Mesenchymal stem cell (in vitro differentiated cells and primary cell): ENCODE measurements around the gene ARHGAP15.

Source experiments
- DNase-seq: peaks from one replicate; pipeline ENCODE4 v3.0.0-alpha.2; 2013
- H2AFZ ChIP-seq: one replicate; pipeline ENCODE4 v1.6.1; 2013; ENCODE audit warnings: low read depth, mild to moderate bottlenecking, control low read depth, inconsistent platforms, low read length, moderate library complexity
- H2AK5ac ChIP-seq: 2 replicates; pipeline ENCODE4 v1.6.1; 2013; ENCODE audit warnings: low read length, moderate library complexity, mild to moderate bottlenecking, inconsistent platforms; ENCODE audit not compliant: severe bottlenecking
- H2BK120ac ChIP-seq: one replicate; pipeline ENCODE4 v1.6.1; 2013; ENCODE audit warnings: low read depth, mild to moderate bottlenecking, inconsistent platforms, low read length, moderate library complexity
- H2BK12ac ChIP-seq, 2 experiments: one replicate each; pipeline ENCODE4 v1.6.1; 2013; ENCODE audit warnings: inconsistent platforms in 2 of 2, low read length in 2 of 2, mild to moderate bottlenecking in 2 of 2, moderate library complexity in 2 of 2, control low read depth in 1 of 2
- H2BK15ac ChIP-seq: one replicate; pipeline ENCODE4 v1.6.1; 2013; ENCODE audit warnings: mild to moderate bottlenecking, low read depth, inconsistent platforms; ENCODE audit not compliant: poor library complexity, severe bottlenecking
- H2BK5ac ChIP-seq: 2 replicates; pipeline ENCODE4 v1.6.1; 2013; ENCODE audit warnings: low read depth, mild to moderate bottlenecking, low read length, control low read depth, inconsistent platforms; ENCODE audit not compliant: poor library complexity, severe bottlenecking
- H3K14ac ChIP-seq, 2 experiments: one replicate each; pipeline ENCODE4 v1.6.1; 2013; ENCODE audit warnings: inconsistent platforms in 2 of 2, low read length in 2 of 2, control low read depth in 1 of 2, mild to moderate bottlenecking in 1 of 2, moderate library complexity in 1 of 2
- H3K18ac ChIP-seq, 2 experiments: one replicate each; pipeline ENCODE4 v1.6.1; 2013; ENCODE audit warnings: inconsistent platforms in 2 of 2, low read length in 2 of 2, control low read depth in 1 of 2, low read depth in 1 of 2, mild to moderate bottlenecking in 1 of 2
- H3K23ac ChIP-seq, 2 experiments: one replicate each; pipeline ENCODE4 v1.6.1; 2013; ENCODE audit warnings: inconsistent platforms in 2 of 2, low read length in 2 of 2, mild to moderate bottlenecking in 2 of 2, moderate library complexity in 2 of 2, control low read depth in 1 of 2
- H3K27ac ChIP-seq: 2 replicates; pipeline ENCODE4 v1.5.1; 2013; ENCODE audit warnings: mild to moderate bottlenecking, moderate library complexity, low read length, control low read depth, inconsistent platforms; ENCODE audit not compliant: poor library complexity, severe bottlenecking
- H3K27me3 ChIP-seq, 2 experiments: 2 replicates each; pipeline versions ENCODE4 v1.6.1 to v1.7.0; 2013; ENCODE audit warnings: low read length in 2 of 2, mild to moderate bottlenecking in 2 of 2, moderate library complexity in 2 of 2, control low read depth in 1 of 2, inconsistent platforms in 1 of 2; ENCODE audit not compliant: control insufficient read depth in 1 of 2, insufficient read depth in 1 of 2
- H3K36me3 ChIP-seq, 2 experiments: 2 replicates each; pipeline versions ENCODE4 v1.6.1 to v1.7.0; 2013; ENCODE audit warnings: low read length in 2 of 2, control low read depth in 1 of 2, inconsistent platforms in 1 of 2, low read depth in 1 of 2, mild to moderate bottlenecking in 1 of 2; ENCODE audit not compliant: insufficient read depth in 2 of 2, control insufficient read depth in 1 of 2
- H3K4ac ChIP-seq, 2 experiments: one replicate each; pipeline ENCODE4 v1.6.1; 2013; ENCODE audit warnings: inconsistent platforms in 2 of 2, low read length in 2 of 2, mild to moderate bottlenecking in 2 of 2, moderate library complexity in 2 of 2, control low read depth in 1 of 2, low read depth in 1 of 2
- H3K4me1 ChIP-seq: 2 replicates; pipeline ENCODE4 v1.6.1; 2013; ENCODE audit warnings: low read depth, low read length, control low read depth; ENCODE audit not compliant: control insufficient read depth, insufficient read depth
- H3K4me2 ChIP-seq: 2 replicates; pipeline ENCODE4 v1.6.1; 2013; ENCODE audit warnings: low read length, mild to moderate bottlenecking, inconsistent platforms; ENCODE audit not compliant: poor library complexity, severe bottlenecking
- H3K4me3 ChIP-seq, 2 experiments: 2 replicates each; pipeline versions ENCODE4 v1.5.1 to v1.7.0; 2013; ENCODE audit warnings: low read length in 2 of 2, mild to moderate bottlenecking in 2 of 2, control low read depth in 1 of 2, low read depth in 1 of 2; ENCODE audit not compliant: insufficient read depth in 1 of 2
- H3K79me1 ChIP-seq: replicated peaks from 2 replicates; pipeline ENCODE4 v1.6.1; 2013; ENCODE audit warnings: mild to moderate bottlenecking, control low read depth, low read length, inconsistent platforms; ENCODE audit not compliant: poor library complexity, severe bottlenecking
- H3K9ac ChIP-seq: 2 replicates; pipeline ENCODE4 v1.7.0; 2013; ENCODE audit warnings: mild to moderate bottlenecking, low read length, moderate library complexity
- H3K9me3 ChIP-seq: 2 replicates; pipeline ENCODE4 v1.7.0; 2013; ENCODE audit warnings: mild to moderate bottlenecking, low read length; ENCODE audit not compliant: control insufficient read depth
- H4K8ac ChIP-seq: one replicate; pipeline ENCODE4 v1.6.1; 2013; ENCODE audit warnings: inconsistent platforms, mild to moderate bottlenecking, low read length, moderate library complexity
- H4K91ac ChIP-seq: one replicate; pipeline ENCODE4 v1.6.1; 2013; ENCODE audit warnings: mild to moderate bottlenecking, low read length, inconsistent platforms
- WGBS: methylation state at CpG from one replicate; pipeline ENCODE4 v1.1.7; 2013; ENCODE audit warnings: mixed read lengths; 5-methylcytosine and 5-hydroxymethylcytosine counted together

Gene ARHGAP15

DNA sequence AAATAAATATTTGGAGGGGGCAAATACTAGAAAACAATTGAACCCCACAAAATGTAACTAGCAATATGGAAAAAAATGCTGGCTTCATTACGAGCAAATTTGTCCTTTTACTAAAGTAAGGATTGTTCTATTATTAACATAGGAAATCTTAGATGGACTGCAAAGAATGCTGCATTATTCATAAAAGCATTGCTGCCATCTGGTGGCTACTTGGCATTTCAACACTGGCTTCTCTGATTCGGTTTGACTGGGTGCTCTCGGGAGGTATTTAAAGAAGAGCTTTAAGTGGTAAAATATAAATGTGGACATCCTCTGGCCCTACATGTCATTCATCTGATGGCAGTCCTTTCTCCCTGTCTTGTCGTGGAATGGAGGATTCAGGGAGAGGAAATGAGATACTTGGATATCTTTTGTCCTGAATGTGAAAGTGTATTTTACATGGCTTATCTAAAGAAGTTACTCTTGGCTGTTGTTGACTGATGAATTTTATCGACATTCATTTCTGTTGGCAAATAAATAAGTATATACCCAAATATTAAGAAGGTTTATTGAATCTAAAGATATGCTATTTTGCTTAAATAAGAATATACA lies 130.2 kb downstream of the ARHGAP15 start:
- Histone ChIP-seq H2BK120ac (no peak overlapping the region), H3K36me3 (no peaks in the 10 kb centered on the region), H3K4me3 (peak overlapping the region in 1 of 2 experiments; percentile 58), H2BK5ac (no peak overlapping the region), H3K14ac (no peak overlapping the region), H3K18ac (no peak overlapping the region), H3K79me1 (no peaks in the 10 kb centered on the region), H2BK12ac (no peak overlapping the region), H3K4ac (no peak overlapping the region), H2AFZ (no peak overlapping the region), H3K27ac (no peak overlapping the region), H4K91ac (no peak overlapping the region), H3K27me3 (no peaks in the 10 kb centered on the region), H3K4me1 (no peaks in the 10 kb centered on the region), H2AK5ac (no peak overlapping the region), H4K8ac (no peak overlapping the region), H3K23ac (no peak overlapping the region), H3K9ac (peak overlapping the region; percentile 84), H3K9me3 (no peaks in the 10 kb centered on the region), H2BK15ac (no peak overlapping the region), H3K4me2 (no peak overlapping the region)
- 10% methylated on average over 3 of the region's 5 CpGs for WGBS
- DNase-seq, result peak; percentile 69

DNA sequence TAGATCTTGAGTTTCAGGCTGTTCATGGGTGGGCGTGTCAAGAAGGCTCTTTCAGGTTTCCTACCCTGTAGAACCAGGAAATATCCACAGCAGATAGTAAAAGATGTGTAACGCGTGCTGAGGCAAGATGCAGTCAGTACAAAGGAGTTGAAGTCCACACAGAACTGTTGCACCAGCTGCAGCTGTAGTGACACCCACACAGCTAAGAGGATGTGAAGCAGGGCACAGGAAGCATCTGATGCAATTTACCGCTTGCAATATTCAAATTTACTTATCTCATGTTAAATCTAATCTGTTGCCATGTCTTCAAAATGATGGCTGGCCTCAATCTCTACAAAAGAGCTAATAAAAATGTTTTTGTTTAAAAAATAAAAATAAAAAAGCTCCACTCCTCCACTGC lies 132.8 kb downstream of the ARHGAP15 start:
- Histone ChIP-seq H3K14ac (no peak overlapping the region), H3K4ac (no peak overlapping the region), H2BK12ac (no peak overlapping the region), H3K18ac (no peak overlapping the region), H3K27ac (no peak overlapping the region), H4K91ac (no peak overlapping the region), H3K9me3 (no peaks in the 10 kb centered on the region), H2BK15ac (no peak overlapping the region), H3K9ac (no peak overlapping the region), H4K8ac (no peak overlapping the region), H3K4me2 (no peak overlapping the region), H3K4me1 (no peaks in the 10 kb centered on the region), H3K79me1 (no peaks in the 10 kb centered on the region), H3K4me3 (no peak overlapping the region), H3K27me3 (no peaks in the 10 kb centered on the region), H2AFZ (no peak overlapping the region), H2AK5ac (no peak overlapping the region), H3K36me3 (no peaks in the 10 kb centered on the region), H2BK120ac (no peak overlapping the region), H2BK5ac (no peak overlapping the region), H3K23ac (no peak overlapping the region)
- no peak for DNase-seq
- 98% methylated on average over 3 of the region's 4 CpGs for WGBS

DNA sequence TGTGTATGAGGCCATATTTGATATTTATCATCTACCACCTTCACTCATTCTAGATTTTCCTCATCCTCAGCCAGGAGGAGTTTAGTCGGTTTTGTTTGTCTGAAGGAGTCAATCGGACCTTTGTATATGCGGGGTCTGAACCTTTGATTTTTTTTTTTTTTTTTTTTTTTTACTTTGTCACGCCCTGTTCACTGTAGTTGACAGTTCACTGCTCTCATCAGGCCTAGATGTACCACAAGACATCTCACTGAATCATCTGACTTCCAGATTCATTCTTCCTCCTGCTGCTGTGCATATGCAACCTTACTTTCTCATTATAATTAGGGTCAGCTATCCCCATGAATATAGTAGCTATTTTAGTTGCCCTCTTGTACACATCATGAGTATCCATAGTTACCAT lies 133.2 kb downstream of the ARHGAP15 start:
- no peak overlapping the region for H2BK12ac ChIP-seq
- no peak overlapping the region for H3K4me3 ChIP-seq
- H3K4ac ChIP-seq, result no peak overlapping the region
- H4K91ac ChIP-seq, result no peak overlapping the region
- no peak overlapping the region for H4K8ac ChIP-seq
- no peak overlapping the region for H3K23ac ChIP-seq
- no peak overlapping the region for H2BK15ac ChIP-seq
- DNase-seq, result no peak
- H3K18ac ChIP-seq, result no peak overlapping the region
- no peak overlapping the region for H3K14ac ChIP-seq
- no peak overlapping the region for H2BK120ac ChIP-seq
- no peaks in the 10 kb centered on the region for H3K79me1 ChIP-seq
- no peak overlapping the region for H2AFZ ChIP-seq
- H3K9ac ChIP-seq, result no peak overlapping the region
- H2BK5ac ChIP-seq, result no peak overlapping the region
- H3K36me3 ChIP-seq, result no peaks in the 10 kb centered on the region
- WGBS, result 89% methylated on average over 3 of the region's 4 CpGs
- no peaks in the 10 kb centered on the region for H3K4me1 ChIP-seq
- H2AK5ac ChIP-seq, result no peak overlapping the region
- no peak overlapping the region for H3K4me2 ChIP-seq
- H3K27me3 ChIP-seq, result no peaks in the 10 kb centered on the region
- H3K9me3 ChIP-seq, result no peaks in the 10 kb centered on the region
- no peak overlapping the region for H3K27ac ChIP-seq

DNA sequence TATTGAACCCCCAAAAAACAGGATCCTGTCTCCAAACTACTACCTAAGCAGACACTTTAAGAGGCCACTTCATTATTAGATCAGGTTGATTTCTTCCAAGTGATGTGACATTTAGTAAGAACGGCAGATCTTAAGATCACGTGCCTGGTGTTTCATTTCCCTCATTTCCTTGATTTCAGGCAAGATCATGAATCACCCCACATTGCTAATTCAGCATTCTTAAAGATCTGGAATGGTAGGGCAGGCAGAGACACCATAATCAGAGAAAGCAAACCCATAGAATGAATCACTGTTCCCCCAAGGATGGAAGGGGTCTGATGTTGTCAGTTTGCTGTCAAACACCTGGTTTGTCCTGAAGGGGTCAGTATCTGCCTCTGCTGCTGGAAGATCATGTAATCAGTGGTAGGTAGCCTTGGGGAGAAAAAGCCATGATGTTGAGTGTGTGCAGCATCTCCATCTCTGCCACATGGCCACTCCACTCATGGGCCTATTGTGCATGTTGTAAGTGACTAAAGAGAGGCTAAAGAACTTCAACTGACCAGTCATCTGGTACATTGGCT lies 133.9 kb downstream of the ARHGAP15 start:
- no peak overlapping the region for H2AFZ ChIP-seq
- no peaks in the 10 kb centered on the region for H3K27me3 ChIP-seq
- H3K18ac ChIP-seq, result no peak overlapping the region
- no peaks in the 10 kb centered on the region for H3K36me3 ChIP-seq
- H4K91ac ChIP-seq, result no peak overlapping the region
- no peak overlapping the region for H4K8ac ChIP-seq
- no peak overlapping the region for H2AK5ac ChIP-seq
- H3K4me2 ChIP-seq, result no peak overlapping the region
- H3K27ac ChIP-seq, result no peak overlapping the region
- H3K14ac ChIP-seq, result no peak overlapping the region
- H3K79me1 ChIP-seq, result no peaks in the 10 kb centered on the region
- H3K4me3 ChIP-seq, result no peak overlapping the region
- H3K9ac ChIP-seq, result no peak overlapping the region
- no peaks in the 10 kb centered on the region for H3K9me3 ChIP-seq
- no peak overlapping the region for H2BK12ac ChIP-seq
- no peak for DNase-seq
- H3K4me1 ChIP-seq, result no peaks in the 10 kb centered on the region
- H2BK5ac ChIP-seq, result no peak overlapping the region
- no peak overlapping the region for H3K23ac ChIP-seq
- no peak overlapping the region for H2BK15ac ChIP-seq
- no peak overlapping the region for H2BK120ac ChIP-seq
- 100% methylated on average over 2 of the region's 2 CpGs for WGBS
- H3K4ac ChIP-seq, result no peak overlapping the region
